Activated CD8-positive, alpha-beta memory T cell treated with anti-CD3 and anti-CD28 coated beads for 24 hours (primary cell): Measurements from ENCODE around the gene SNAI3.

ENCODE experiments used
- DNase-seq: peaks from one replicate; pipeline ENCODE4 v3.0.0-alpha.2; 2020

The SNAI3 gene

GRCh38 chr16:88721236-88721635 lies 34.9 kb upstream of the SNAI3 start:
- no peak for DNase-seq

- no peak for DNase-seq
Measured at GRCh38 chr16:88720396-88720970, 34.2 kb upstream of the SNAI3 start.

DNA sequence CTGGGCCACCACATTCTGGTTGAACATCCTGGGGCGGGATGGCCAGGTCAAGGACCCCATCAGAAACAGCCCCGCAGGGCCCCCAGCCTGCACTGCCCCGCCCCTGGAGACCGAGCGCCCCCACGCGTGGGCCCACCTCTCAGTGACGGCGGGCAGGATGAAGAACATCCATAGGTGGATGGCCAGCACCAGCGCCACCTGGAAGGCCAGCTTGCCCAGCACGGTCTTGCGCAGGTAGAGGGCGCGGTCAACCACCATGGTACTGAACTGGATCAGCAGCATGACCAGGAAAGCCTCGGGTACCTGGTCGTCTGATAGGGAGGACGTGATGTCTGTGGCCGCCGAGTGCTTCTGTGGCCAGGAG lies 33.6 kb upstream of the SNAI3 start:
- no peak for DNase-seq

DNA sequence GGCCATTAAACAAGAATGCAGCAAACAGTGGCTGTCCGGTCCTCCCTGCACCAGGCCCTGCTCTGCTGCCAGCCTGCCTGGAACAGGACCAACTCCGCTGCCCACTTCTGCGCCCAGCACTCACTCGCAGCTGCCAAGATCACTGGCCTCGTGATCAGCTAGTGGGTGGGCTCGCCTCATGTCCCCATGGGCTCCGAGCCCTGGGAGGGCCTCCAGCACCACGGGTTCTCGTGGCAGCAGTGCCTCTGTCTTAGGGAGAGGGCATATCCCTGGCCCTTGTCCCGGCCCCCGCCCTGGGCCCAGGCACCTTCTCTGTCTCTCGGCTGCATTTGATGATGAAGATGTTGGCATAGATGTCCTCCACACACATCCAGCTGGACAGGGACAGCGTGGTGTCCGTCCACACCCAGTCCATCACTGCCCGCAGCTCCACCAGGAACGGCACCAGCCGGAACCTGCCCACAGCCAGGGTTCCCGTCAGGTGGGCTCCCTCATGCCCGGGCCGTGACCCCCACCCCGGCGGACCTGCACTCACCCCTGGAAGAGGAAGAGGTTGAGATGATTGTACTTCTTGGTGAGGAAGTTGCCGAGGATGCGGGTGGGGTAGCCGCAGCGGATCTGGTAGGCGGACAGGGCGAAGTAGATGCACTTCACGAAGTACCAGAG lies 33.1 kb upstream of the SNAI3 start:
- DNase-seq = no peak

- no peak for DNase-seq
Measured at GRCh38 chr16:88718178-88718577, 31.9 kb upstream of the SNAI3 start.

DNA sequence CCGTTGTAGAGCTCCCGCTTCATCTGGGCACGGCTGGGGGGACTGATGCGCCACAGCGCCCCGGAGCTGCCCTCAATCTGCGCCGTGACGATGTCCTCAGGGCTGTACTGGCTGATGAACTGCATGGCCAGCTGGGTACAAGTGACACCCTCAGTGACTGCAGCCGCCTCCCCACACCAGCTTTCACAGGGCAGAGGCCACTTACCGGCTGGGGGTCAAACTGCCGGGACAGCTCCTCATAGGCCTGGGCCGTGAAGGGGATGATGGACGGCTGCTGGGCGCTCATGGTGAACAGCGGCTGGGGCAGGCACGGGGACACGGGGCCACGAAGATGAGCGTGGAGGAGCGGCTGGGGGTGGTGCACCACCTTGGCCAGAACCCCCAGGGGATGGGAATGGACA lies 30.3 kb upstream of the SNAI3 start:
- no peak for DNase-seq

DNA sequence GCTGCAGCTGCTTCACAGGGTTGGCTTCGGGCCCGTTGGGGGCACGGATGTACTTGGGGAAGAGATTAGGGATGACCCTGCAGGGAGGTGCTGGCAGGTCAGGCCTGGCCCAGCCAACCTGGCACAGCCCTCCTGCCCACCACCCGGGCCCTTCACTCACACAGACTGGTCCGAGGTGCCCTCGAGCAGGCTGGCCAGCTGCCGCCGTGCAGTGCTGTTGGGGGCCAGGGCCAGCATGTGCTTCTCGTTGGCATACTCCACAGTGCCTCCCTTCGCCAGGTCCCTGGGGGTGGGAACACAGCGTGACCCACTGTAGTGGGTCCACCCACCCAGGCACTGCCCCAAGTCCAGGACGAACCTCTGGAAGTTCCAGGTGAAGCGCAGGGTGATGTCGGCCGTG lies 29.9 kb upstream of the SNAI3 start:
- DNase-seq = no peak

GRCh38 chr16:88715312-88716190 lies 29.2 kb upstream of the SNAI3 start:
- no peak for DNase-seq

DNA sequence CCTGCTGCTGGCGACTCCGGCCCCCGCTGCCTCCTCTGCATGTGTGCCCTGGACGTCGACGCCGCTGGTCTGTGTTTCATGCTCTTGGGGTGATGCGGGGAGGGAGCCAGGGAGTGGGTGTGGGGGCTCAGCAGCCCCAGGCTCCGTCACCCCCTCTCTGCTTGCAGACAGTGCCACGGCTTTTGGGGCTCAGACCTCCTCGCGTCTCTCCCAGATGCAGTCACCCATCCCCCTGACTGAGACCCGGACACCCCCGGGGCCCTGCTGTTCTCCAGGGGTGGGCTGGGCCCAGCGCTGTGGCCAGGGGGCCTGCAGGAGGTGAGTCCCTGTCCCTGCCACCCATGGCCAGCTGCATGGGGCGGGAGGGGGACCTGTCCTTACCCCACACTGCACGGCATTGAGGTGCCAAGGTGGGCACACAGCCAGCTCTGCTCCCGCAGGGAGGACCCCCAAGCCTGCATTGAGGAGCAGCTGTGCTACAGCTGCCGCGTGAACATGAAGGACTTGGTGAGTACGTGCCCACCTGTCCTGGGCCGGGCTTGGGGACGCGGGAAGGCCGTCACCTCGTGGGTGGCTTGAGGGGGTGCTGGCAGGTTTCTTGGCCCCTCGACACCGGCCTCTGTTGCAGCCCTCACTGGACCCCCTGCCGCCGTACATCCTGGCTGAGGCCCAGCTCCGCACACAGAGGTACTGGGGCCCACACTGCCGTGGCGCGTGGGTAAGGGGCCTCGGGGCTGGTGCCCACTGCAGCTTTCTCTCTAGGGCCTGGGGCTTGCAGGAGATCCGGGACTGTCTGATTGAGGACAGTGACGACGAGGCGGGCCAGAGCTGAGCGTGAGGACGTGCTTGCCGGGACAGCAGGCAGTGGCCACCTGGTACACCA lies 28.4 kb upstream of the SNAI3 start:
- no peak for DNase-seq

- DNase-seq = no peak
Measured at GRCh38 chr16:88713568-88714419, 27.5 kb upstream of the SNAI3 start.

GRCh38 chr16:88713054-88713453 lies 26.7 kb upstream of the SNAI3 start:
- DNase-seq = no peak

GRCh38 chr16:88712362-88712979 lies 26.2 kb upstream of the SNAI3 start:
- no peak for DNase-seq

- DNase-seq = no peak
Measured at GRCh38 chr16:88711750-88712340, 25.5 kb upstream of the SNAI3 start.

DNA sequence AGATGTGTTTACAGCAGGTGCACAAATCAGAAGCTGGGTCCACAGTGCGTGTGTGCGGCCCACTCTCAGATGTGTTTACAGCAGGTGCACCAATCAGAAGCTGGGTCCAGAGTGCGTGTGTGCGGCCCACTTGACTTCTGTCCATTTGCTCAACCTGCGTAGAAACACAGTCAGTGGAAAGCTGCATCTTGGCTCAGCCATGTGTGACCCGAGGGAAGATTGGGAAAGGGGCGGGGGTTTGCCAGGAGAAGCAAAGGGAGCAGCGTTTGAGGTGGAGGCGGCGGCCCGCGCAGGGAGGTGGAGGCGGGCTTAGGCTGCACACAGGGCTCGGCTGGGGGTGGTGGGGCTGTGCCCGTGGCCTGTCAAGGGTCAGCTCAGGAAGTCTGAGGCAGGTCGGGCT lies 24.2 kb upstream of the SNAI3 start:
- no peak for DNase-seq

- no peak for DNase-seq
Measured at GRCh38 chr16:88706965-88707826, 20.9 kb upstream of the SNAI3 start.

GRCh38 chr16:88706229-88706964 lies 20.1 kb upstream of the SNAI3 start, which contains the start of the genes CTU2 and RNF166:
CTU2 (plus strand) TSS chr16:88706503; CDS start chr16:88706531, 28 bp downstream.
RNF166 (minus strand) TSS chr16:88706408; CDS start chr16:88706325, 83 bp downstream.
- DNase-seq = peak; percentile 96

GRCh38 chr16:88705801-88706228 lies 19.5 kb upstream of the SNAI3 start:
- peak; percentile 71 for DNase-seq

DNA sequence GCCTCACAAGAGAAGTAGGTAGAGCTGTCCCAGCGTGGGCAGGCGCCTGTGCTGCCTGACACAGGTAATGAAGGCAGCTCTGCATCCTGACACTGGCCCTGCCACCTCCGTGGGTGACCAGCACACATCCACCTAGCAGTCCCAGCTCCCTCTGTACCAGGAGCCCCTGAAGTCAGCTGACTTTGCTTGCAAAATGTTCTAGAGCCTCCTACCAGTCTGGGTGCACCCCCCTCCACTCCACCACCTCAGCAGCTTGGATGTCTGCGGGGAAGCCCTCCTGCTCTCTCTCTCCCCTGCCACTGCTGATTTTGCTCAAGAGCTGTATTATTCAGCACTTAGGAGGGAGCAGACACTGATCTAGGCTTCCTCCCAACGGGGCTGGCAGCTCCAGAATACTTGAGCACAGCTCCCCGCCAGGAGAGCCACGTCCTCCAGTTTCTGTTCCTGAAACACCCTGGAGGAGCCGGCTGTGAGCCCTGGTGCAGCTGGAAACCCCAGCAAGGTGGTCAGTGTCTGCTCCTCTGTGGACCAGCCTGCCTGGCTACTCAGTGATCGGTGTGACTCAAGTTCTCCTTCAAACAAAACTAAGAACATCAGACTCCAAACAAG lies 18.9 kb upstream of the SNAI3 start:
- DNase-seq = peak; percentile 71
